AG08395 (cell line): ENCODE measurements around the gene RFPL2.
"Not testable (repeated sequence)": the region's sequence is repeated elsewhere in the genome, so short reads cannot be mapped to it uniquely, and the experiment has no call there.

Source experiments
- DNase-seq: peaks from one replicate; pipeline ENCODE4 v3.0.0; 2012; ENCODE audit warnings: mixed read lengths, low spot score

The RFPL2 gene

GRCh38 chr22:32164075-32164860 is 40.6 kb downstream of the RFPL2 start:
- no peak for DNase-seq

- not testable (repeated sequence) for DNase-seq
These were observed 44.5 kb downstream of the RFPL2 start for GRCh38 chr22:32160411-32160810.

- no peak for DNase-seq
These were observed 46.0 kb downstream of the RFPL2 start, which contains the start of gene C22orf42 for GRCh38 chr22:32158712-32159533. Gene C22orf42 (minus strand): TSS chr22:32159303. CDS start chr22:32159215, 88 bp downstream.

- not testable (repeated sequence) for DNase-seq
These were observed 47.2 kb downstream of the RFPL2 start for GRCh38 chr22:32157632-32158031.

- not testable (repeated sequence) for DNase-seq
These were observed 50.1 kb downstream of the RFPL2 start for GRCh38 chr22:32154727-32155126.

GRCh38 chr22:32151641-32152040 is 53.2 kb downstream of the RFPL2 start:
- DNase-seq = not testable (repeated sequence)

GRCh38 chr22:32150647-32151046 is 54.2 kb downstream of the RFPL2 start:
- DNase-seq = not testable (repeated sequence)

- DNase-seq = not testable (repeated sequence)
These were observed 56.5 kb downstream of the RFPL2 start for GRCh38 chr22:32148372-32148771.

- DNase-seq = not testable (repeated sequence)
These were observed 57.7 kb downstream of the RFPL2 start for GRCh38 chr22:32147128-32147527.

- DNase-seq = no peak
These were observed 60.2 kb downstream of the RFPL2 start for GRCh38 chr22:32144496-32145274.

GRCh38 chr22:32142600-32142999 is 62.3 kb downstream of the RFPL2 start:
- no peak for DNase-seq

- DNase-seq = not testable (repeated sequence)
These were observed 64.2 kb downstream of the RFPL2 start for GRCh38 chr22:32140688-32141087.
